WTC11 (cell line): ENCODE measurements around the gene ELAPOR1. TPM values are rescaled to one million over a fixed set of nuclear protein-coding genes. Genes with fewer than 3 reads are reported as not detected.

Experiments
- ATAC-seq: fragments of 200-7000 bp; cut with Tn5 transposase; 2 replicates; pipeline ENCODE4 v1.10.0; 2021; ENCODE audit warnings: mild to moderate bottlenecking, moderate library complexity
- CTCF ChIA-PET: fragments of 300-600 bp; sonication (Branson Sonifier 250); formaldehyde crosslinking; loops from one replicate; lab custom pipeline; 2021; ENCODE audit warnings: antibody characterized with exemption; lab: Charles Lee
- POLR2A ChIA-PET: fragments of 350-600 bp; sonication (Branson Sonifier 250); formaldehyde crosslinking; loops from one replicate; lab custom pipeline; 2021; ENCODE audit warnings: antibody characterized with exemption; lab: Charles Lee
- DNase-seq: peaks from one replicate; pipeline ENCODE4 v3.0.0; 2021; ENCODE audit warnings: low spot score
- H3K27ac Mint-ChIP-seq: 2 replicates; pipeline ENCODE4 v1.8.0; 2021; ENCODE audit warnings: mixed read lengths
- H3K27me3 Mint-ChIP-seq: 2 replicates; pipeline ENCODE4 v1.8.0; 2021; ENCODE audit warnings: low read depth, mild to moderate bottlenecking, moderate library complexity, mixed read lengths
- H3K36me3 Mint-ChIP-seq: 2 replicates; pipeline ENCODE4 v1.8.0; 2021; ENCODE audit warnings: mixed read lengths
- H3K4me1 Mint-ChIP-seq: 2 replicates; pipeline ENCODE4 v1.8.0; 2022; ENCODE audit warnings: mixed read lengths
- H3K4me3 Mint-ChIP-seq: 2 replicates; pipeline ENCODE4 v1.8.0; 2021; ENCODE audit warnings: mild to moderate bottlenecking, moderate library complexity, mixed read lengths
- H3K9me3 Mint-ChIP-seq: 2 replicates; pipeline ENCODE4 v1.8.0; 2021; ENCODE audit warnings: mixed read lengths
- ARID4B ChIP-seq: sonication (generic); formaldehyde crosslinking; IDR thresholded peaks from 2 replicates; pipeline ENCODE4 v1.8.0; 2023; ENCODE audit warnings: missing genetic modification reagents, mild to moderate bottlenecking, borderline replicate concordance
- ATF1 ChIP-seq: sonication (generic); formaldehyde crosslinking; IDR thresholded peaks from 2 replicates; pipeline ENCODE4 v1.8.1; 2023; ENCODE audit warnings: mild to moderate bottlenecking, moderate library complexity, missing genetic modification reagents
- CREB1 ChIP-seq: sonication (generic); formaldehyde crosslinking; IDR thresholded peaks from 2 replicates; pipeline ENCODE4 v1.8.0; 2023; ENCODE audit warnings: mild to moderate bottlenecking, missing genetic modification reagents
- ESRRA ChIP-seq: sonication (generic); formaldehyde crosslinking; IDR thresholded peaks from 2 replicates; pipeline ENCODE4 v1.8.1; 2022; ENCODE audit warnings: mild to moderate bottlenecking, missing genetic modification reagents, borderline replicate concordance
- FOXJ3 ChIP-seq: sonication (generic); formaldehyde crosslinking; IDR thresholded peaks from 2 replicates; pipeline ENCODE4 v1.9.0; 2021; ENCODE audit warnings: missing genetic modification reagents, mild to moderate bottlenecking, borderline replicate concordance
- GABPB1 ChIP-seq: sonication (generic); formaldehyde crosslinking; IDR thresholded peaks from 2 replicates; pipeline ENCODE4 v1.8.1; 2023; ENCODE audit warnings: mild to moderate bottlenecking, missing genetic modification reagents
- GTF2I ChIP-seq: fragments of 250-450 bp; sonication (Bioruptor Pico); conservative IDR thresholded peaks from 2 replicates; pipeline ENCODE4 v1.4.0; 2021; ENCODE audit warnings: mild to moderate bottlenecking
- HMGXB4 ChIP-seq: sonication (generic); formaldehyde crosslinking; IDR thresholded peaks from 2 replicates; pipeline ENCODE4 v1.8.1; 2023; ENCODE audit warnings: mild to moderate bottlenecking, moderate library complexity, missing genetic modification reagents
- KAT7 ChIP-seq: sonication (generic); formaldehyde crosslinking; IDR thresholded peaks from 2 replicates; pipeline ENCODE4 v1.8.1; 2023; ENCODE audit warnings: missing genetic modification reagents, mild to moderate bottlenecking, borderline replicate concordance
- MYBL2 ChIP-seq: sonication (generic); formaldehyde crosslinking; IDR thresholded peaks from 2 replicates; pipeline ENCODE4 v1.8.1; 2023; ENCODE audit warnings: mild to moderate bottlenecking, moderate library complexity, missing genetic modification reagents
- NFATC4 ChIP-seq: fragments of 250-450 bp; sonication (Bioruptor Pico); IDR thresholded peaks from 2 replicates; pipeline ENCODE4 v1.9.0; 2021; ENCODE audit warnings: mild to moderate bottlenecking
- NR1H2 ChIP-seq: sonication (generic); formaldehyde crosslinking; IDR thresholded peaks from 2 replicates; pipeline ENCODE4 v1.9.0; 2021; ENCODE audit warnings: mild to moderate bottlenecking, moderate library complexity, missing genetic modification reagents
- PREB ChIP-seq: sonication (generic); formaldehyde crosslinking; IDR thresholded peaks from 2 replicates; pipeline ENCODE4 v1.8.1; 2022; ENCODE audit warnings: mild to moderate bottlenecking, missing genetic modification reagents, moderate library complexity, borderline replicate concordance
- SP1 ChIP-seq: sonication (generic); formaldehyde crosslinking; conservative IDR thresholded peaks from 2 replicates; pipeline ENCODE4 v1.8.1; 2022; ENCODE audit warnings: missing genetic modification reagents
- USF2 ChIP-seq: sonication (generic); formaldehyde crosslinking; IDR thresholded peaks from 2 replicates; pipeline ENCODE4 v1.8.1; 2023; ENCODE audit warnings: mild to moderate bottlenecking, missing genetic modification reagents, moderate library complexity
- ZBTB43 ChIP-seq: sonication (generic); formaldehyde crosslinking; IDR thresholded peaks from 2 replicates; pipeline ENCODE4 v1.8.1; 2023; ENCODE audit warnings: mild to moderate bottlenecking, missing genetic modification reagents
- ZNF281 ChIP-seq: sonication (generic); formaldehyde crosslinking; IDR thresholded peaks from 2 replicates; pipeline ENCODE4 v1.8.0; 2023; ENCODE audit warnings: mild to moderate bottlenecking, missing genetic modification reagents
- total RNA-seq: library from RNA; stranded (reverse); gene quantifications from 3 replicates; pipeline ENCODE4 v1.2.3, GENCODE V29; 2021

Gene ELAPOR1
- total RNA-seq, 1 experiment from 2014 or later, result 1.1 TPM

- TF ChIP-seq FOXJ3 (no peak), USF2 (CRISPR knock-in tag) (no peak), CREB1 (CRISPR knock-in tag) (no peak)
These were observed 19.0 kb upstream of the ELAPOR1 start (continued) for GRCh38 chr1:109094871-109095270.

GRCh38 chr1:109095631-109096030 lies 18.3 kb upstream of the ELAPOR1 start:
- H3K27ac Mint-ChIP-seq, result no peak overlapping the region
- no peak overlapping the region for H3K4me3 Mint-ChIP-seq
- DNase-seq, result no peak
- peaks cover 16% of the 10 kb centered on the region for H3K36me3 Mint-ChIP-seq
- no peaks in the 10 kb centered on the region; the same call in 1 of the 2 replicates for H3K27me3 Mint-ChIP-seq
- ChIA-PET CTCF (no interaction called here), POLR2A (no interaction called here)
- TF ChIP-seq PREB (CRISPR knock-in tag), result no peak
- no peak for TF ChIP-seq ESRRA (CRISPR knock-in tag)
- no peak for TF ChIP-seq NFATC4 (CRISPR knock-in tag)
- TF ChIP-seq ATF1, result no peak
- no peak for TF ChIP-seq KAT7
- no peak for TF ChIP-seq GABPB1 (CRISPR knock-in tag)
- TF ChIP-seq GTF2I, result no peak
- no peak for TF ChIP-seq NR1H2
- no peak for TF ChIP-seq ZBTB43
- TF ChIP-seq HMGXB4, result no peak
- TF ChIP-seq SP1 (CRISPR knock-in tag), result no peak
- no peak for TF ChIP-seq ARID4B (CRISPR knock-in tag)
- no peak for TF ChIP-seq ZNF281
- TF ChIP-seq MYBL2, result no peak
- ATAC-seq, result no peak
- peaks cover 14% of the 10 kb centered on the region for H3K4me1 Mint-ChIP-seq
- H3K9me3 Mint-ChIP-seq, result no peaks in the 10 kb centered on the region
